ENCODE data around the gene NOP9.

NOP9 gene

GRCh38 chr14:24284501-24285035 lies 15.1 kb upstream of the NOP9 start:
- no peak for DNase-seq

GRCh38 chr14:24285351-24285750 lies 14.3 kb upstream of the NOP9 start:
- DNase-seq: no peak

GRCh38 chr14:24286996-24287395 lies 12.7 kb upstream of the NOP9 start:
- DNase-seq: no peak

- no peak for DNase-seq
These were observed 9.9 kb upstream of the NOP9 start for GRCh38 chr14:24289649-24290280.

- DNase-seq: no peak
These were observed 8.9 kb upstream of the NOP9 start for GRCh38 chr14:24290746-24291145.

- DNase-seq: no peak
These were observed 8.1 kb upstream of the NOP9 start for GRCh38 chr14:24291446-24292117.

- no peak for DNase-seq
These were observed 7.4 kb upstream of the NOP9 start for GRCh38 chr14:24292118-24292807.

GRCh38 chr14:24293525-24293924 lies 6.1 kb upstream of the NOP9 start:
- DNase-seq: no peak

GRCh38 chr14:24296341-24297157 lies 3.1 kb upstream of the NOP9 start:
- no peak for DNase-seq

GRCh38 chr14:24297190-24297964 lies 2.3 kb upstream of the NOP9 start:
- no peak for DNase-seq

- DNase-seq: no peak
These were observed 777 bp upstream of the NOP9 start for GRCh38 chr14:24298892-24299254.

GRCh38 chr14:24300326-24300980 lies 803 bp downstream of the NOP9 start:
- no peak for DNase-seq

- no peak for DNase-seq
These were observed 4.4 kb downstream of the NOP9 start for GRCh38 chr14:24304019-24304387.

- no peak for DNase-seq
These were observed 7.5 kb downstream of the NOP9 start for GRCh38 chr14:24307156-24307574.

- no peak for DNase-seq
These were observed 8.1 kb downstream of the NOP9 start, which contains the start of gene CIDEB for GRCh38 chr14:24307575-24308341. Gene CIDEB (minus strand): TSS chr14:24307977. CDS start chr14:24307858, 119 bp downstream.

- no peak for DNase-seq
These were observed 8.9 kb downstream of the NOP9 start for GRCh38 chr14:24308342-24309124.

GRCh38 chr14:24309538-24310264 lies 10.1 kb downstream of the NOP9 start, which contains the start of gene LTB4R2:
Gene LTB4R2 (plus strand): TSS chr14:24310140. CDS start chr14:24310665, 525 bp downstream.
- DNase-seq: no peak

GRCh38 chr14:24310265-24310645 lies 10.6 kb downstream of the NOP9 start:
- no peak for DNase-seq

All from cortex of kidney (tissue), 1 donor.